HG03575 (cell line): ENCODE measurements around the gene ARMC6.
"Not testable (repeated sequence)": the region's sequence is repeated elsewhere in the genome, so short reads cannot be mapped to it uniquely, and the experiment has no call there.

ENCODE experiments used
- ATAC-seq: cut with Tn5 transposase; IDR thresholded peaks from one replicate; pipeline ENCODE4 v1.9.1; 2021; ENCODE audit not compliant: unreplicated experiment, insufficient number of reproducible peaks, low FRiP score; ENCODE audit errors: extremely low read depth

The ARMC6 gene

DNA sequence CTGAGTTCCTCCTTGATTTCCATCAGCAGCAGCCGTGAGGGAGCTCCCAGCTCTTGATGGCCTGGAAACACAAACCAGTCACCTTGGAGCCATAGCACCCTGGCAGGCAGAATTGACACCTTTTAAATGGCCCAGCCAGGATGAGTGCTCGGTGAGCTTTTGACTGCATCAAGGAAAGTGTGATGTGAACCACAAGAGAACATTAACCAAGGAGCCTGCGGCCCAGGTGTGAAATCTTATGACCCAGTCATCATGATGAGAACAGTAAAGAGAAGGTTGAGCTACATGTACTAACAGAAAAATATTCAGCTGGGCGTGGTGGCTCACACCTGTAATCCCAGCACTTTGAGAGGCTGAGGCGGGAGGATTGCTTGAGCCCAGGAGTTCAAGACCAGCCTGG is 22.9 kb upstream of the ARMC6 start:
- no peak for ATAC-seq

DNA sequence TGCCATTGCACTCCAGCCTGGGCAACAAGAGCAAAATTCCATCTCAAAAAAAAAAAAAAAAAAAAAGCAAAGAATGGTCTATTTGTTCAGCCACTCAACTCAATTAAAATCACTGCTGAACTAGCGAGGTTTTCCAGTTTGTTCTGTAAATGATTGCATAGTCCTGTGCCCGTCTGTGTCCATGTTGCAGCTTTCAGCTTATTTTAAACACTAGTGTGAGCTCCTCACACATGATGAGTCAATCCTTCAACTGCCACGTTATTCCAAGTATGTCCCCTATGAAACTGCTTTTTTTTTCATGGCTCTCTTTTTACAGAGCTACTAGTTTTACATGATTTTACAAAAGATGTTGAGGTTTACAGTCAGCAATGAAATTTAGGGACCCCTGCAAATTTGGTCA is 12.3 kb upstream of the ARMC6 start:
- ATAC-seq: no peak

DNA sequence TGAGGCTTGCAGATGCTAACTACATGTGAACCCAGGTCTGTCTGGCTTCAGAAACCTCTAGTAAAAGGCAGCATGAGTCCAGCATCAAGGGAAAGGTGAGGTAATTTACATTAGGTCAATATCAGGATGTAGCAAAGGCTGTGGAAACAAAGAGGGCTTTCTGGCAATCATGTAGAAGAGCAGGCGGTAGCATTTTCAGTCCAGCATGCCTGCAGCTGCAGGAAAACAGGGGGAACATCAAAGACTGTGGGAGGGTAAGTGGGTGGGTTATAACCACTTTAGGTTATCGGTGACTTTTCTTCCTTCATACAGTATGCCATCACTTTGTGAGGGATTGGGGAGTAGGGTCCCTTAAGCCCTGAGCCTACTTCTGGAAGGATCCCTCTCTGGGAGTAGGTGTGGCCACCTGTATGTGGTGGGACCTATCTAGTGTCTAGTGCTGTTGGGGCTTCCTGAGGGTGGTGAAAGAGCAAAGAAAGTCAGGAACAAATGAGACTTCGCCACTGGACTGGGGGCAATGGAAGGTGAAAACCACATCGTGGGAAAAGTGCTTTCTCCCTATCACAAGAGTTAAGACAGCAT is 10.9 kb upstream of the ARMC6 start:
- ATAC-seq: no peak

DNA sequence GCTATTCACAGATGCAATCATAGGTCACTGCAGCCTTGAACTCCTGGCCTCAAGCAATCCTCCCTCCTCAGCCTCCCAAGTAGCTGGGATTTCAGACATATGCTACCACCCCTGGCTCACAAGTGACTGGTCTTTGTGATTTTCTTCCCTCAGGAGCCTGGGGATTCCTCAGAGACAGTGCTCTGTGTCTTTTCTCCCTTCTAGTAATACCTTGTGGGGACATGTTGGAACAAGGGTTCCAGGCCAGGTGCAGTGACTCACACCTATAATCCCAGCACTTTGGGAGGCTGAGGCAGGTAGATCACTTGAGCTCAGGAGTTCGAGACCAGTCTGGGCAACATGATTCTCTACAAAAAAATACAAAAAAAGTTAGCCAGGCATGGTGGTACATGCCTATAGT is 10.0 kb upstream of the ARMC6 start:
- not testable (repeated sequence) for ATAC-seq

DNA sequence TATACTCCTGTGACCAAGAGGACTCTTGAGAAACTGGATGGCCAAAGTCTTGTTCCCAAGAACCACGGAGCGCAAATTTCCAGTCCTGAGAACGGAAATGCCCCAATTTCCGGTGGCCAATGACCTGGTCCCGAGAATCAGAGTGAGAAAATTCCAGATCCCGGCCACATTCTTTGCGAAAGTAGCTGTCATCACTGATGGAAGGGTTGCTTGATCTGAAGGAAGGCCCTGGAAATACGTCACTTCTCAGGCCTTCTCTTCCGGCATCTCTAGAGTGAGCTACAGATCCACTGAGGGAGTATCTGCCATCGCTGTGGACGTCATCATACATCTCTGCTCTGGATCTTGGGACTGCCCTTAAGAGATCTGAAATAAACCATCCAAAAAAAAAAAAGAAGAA is 7.5 kb upstream of the ARMC6 start:
- ATAC-seq: no peak

DNA sequence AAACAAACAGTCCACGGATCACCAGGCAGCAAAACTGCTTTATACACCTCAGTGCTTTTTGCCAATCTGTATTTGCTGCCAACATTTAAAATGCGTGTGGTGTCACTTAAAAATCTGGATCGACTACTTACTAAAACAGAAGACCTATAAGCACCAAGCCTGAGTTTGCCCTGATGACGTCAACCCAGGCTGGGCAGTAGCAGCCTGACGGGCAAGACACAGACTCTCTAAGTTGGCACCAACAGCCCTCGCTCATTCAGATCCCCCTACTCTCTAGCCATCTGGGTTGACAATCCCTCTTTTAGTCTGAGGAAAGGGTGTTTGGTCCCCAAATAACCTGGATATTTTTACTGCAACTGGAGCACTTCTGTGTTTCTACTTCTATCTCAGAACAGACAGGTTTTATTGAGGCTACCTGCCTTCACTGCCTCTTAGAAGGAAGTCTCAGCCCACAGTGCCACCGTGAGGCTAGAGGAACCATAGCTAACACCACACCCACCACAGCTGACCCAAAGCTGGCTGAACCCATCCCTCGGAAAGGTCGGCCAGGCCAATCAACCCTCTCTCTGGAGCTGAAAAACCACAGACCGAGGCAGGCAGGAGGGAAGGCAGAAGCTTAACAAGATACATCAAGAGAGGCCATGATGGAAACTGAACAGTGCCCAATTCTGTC is 7.0 kb upstream of the ARMC6 start:
- no peak for ATAC-seq

DNA sequence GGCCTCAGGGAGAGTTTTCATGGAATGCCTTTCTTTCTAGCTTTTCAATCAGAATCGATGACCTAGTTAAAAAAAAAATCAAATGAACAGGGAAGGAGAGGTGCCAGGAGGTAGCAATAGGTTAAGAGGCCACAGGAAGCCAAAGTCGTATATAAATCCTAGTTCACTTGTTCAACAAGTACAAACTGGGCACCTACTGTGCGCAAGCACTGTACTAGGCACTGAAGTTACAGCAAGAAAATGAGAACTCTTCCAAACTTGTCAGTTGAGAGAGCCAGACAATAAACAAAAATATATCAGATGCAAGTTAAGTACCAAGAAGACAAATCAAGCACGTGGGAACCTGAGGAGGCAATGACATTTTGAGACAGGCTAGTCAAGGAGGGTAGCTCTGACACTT is 6.2 kb upstream of the ARMC6 start:
- no peak for ATAC-seq

DNA sequence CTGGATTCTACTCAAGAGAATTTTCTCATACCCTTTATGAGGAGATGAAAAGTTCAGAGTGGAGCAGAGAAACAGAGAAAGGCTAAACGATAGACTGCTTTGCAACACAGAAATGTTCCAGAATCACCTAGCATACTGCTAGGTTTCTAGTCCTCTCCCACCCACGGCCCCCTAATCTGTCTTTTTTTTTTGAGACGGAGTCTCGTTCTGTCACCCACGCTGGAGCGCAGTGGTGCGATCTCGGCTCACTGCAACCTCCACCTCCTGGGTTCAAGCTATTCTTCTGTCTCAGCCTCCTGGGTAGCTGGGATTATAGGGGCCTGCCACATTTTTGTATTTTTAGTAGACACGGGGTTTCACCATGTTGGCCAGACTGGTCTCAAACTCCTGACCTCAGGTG is 4.9 kb upstream of the ARMC6 start:
- ATAC-seq: no peak

DNA sequence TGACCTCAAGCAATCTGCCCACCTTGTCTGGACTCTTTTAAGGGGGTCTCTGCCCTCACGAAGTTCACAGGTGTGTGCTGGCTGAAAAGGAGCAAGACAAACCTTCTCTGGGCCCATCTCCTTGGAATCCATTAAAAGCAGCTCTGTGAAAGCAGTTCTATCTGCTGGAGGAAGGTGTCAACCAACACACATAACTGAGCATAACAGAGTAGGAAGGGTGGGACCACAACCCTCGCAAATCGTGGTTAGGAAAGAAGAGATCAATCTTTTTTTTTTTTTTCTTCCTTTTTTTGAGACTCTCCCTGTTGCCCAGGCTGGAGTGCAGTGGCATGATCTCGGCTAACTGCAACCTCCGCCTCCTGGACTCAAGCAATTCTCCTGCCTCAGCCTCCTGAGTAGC is 1.5 kb upstream of the ARMC6 start:
- ATAC-seq: no peak

DNA sequence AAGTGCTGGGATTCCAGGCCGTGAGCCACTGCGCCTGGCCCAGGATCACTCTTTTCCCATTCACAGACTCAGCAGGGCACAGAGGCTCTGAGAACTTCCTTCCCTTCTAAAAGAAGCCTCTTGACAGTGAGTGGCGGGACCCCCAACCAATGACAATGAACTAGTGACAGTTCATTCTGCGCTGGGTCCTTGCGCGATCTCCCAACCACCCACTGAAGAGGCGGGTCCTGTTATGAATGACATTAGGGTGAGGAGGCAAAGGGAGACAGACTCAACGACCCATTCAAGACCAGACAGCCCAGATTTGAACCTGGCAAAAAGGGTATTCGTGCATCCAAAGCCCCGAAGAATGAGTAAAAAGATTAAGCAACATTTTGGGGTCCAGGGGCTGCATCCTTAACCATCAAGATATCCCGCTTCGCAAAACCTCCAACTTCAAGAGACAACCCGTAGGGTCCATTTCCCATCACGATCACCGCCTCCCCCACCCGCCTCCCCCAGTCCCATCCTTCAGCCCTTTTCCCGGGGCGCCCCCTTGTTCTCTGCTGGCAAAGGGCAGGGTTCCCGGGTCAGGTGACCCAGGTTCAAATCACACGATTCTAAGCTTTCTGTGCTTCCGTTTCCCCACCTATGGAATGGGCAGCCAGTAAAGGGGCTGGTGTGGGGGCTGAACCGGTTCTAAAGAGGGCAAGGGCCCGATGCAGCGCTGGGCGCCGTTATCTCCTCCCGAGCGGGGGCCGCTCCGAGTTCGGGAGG is 805 bp upstream of the ARMC6 start:
- no peak for ATAC-seq

DNA sequence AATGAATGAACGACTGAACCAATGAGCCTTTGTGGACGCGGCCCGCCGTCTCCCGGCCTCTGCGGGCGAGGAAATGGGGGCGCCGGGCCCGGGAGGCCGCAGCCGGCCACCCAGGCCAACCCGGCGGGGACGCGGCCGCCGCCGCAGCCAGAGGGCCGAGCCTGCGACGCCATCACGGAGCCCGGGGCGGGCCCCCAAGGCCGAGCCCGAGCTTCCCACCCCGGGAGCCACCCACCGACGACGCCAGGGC is 302 bp upstream of the ARMC6 start:
- ATAC-seq: no peak

DNA sequence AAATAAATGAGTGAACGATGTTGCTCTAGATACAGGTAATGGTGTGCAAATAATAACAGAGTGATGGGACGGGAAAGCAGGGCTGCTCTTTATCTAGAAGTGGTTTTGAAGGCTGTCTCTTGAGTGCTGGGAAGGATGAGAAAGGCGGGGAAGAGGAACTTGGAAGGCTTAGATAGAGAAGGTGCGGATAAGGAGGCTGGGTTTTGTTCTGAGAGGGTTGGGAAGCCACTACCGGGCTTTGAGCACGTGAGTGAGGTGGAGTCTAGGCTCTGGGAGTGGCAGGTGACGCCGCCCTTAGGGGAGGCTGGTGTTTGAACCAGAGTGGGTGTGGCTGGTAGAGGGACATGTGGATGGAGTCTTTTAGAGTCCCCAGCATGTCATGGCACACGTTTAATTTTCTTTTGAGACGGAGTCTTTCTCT is 811 bp downstream of the ARMC6 start:
- no peak for ATAC-seq

DNA sequence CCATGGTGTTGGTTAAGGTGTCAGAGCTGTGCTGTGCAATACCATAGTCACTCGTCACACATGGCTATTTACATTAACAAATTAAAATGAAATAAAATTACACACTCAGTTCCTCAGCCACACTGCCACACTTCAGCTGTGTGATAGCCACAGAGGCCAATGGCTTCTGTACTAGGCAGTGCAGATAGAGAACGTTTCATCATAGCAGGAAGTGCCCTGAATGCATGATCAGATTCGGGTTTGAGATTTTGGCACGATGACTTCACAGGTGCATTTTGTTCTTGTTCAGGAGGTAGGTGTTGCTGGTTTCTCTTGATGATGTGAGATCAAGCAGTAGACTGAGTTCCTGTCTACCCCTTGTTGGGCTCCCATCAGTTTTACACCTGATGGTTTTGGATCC is 6.5 kb downstream of the ARMC6 start:
- ATAC-seq: no peak

DNA sequence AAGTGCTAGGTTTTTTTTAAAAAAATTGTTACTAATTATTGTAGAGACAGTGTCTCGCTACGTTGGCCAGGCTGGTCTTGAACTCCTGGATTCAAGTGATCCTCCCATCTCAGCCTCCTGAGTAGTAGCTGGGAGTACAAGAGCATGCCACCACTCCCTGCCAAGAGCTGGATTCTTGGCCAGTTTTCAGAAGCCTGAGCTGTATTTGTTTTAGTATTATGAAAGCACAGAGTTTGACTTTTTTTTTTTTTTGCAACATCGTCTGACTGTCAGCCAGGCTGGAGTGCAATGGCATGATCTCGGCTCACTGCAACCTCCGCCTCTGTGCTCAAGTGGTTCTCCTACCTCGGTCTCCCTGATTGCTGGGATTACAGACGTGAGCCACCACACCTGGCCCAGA is 7.0 kb downstream of the ARMC6 start:
- ATAC-seq: no peak

DNA sequence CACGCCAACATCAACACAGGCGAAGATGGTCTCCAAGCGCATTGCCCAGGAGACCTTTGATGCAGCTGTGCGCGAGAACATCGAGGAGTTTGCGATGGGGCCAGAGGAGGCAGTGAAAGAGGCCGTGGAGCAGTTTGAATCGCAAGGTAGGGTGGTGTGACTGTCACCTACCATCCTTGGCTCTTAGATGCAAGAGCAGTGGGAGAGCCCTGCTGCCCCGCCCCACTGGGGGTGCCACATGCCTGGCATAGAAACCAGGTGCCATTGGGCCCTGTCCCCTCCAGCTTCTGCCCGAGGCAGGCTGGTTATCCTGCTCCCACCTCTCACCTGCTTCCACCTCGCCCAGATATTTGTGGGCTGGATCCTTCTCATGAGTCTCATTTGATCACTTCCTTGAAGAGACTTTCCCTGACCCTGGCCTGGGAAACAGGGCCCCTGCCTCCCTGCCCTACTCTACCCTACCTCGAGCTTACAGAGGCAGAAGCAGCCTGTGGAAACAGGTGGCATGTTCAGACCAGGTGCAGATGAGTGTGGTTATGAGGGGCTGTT is 9.4 kb downstream of the ARMC6 start:
- ATAC-seq: no peak

DNA sequence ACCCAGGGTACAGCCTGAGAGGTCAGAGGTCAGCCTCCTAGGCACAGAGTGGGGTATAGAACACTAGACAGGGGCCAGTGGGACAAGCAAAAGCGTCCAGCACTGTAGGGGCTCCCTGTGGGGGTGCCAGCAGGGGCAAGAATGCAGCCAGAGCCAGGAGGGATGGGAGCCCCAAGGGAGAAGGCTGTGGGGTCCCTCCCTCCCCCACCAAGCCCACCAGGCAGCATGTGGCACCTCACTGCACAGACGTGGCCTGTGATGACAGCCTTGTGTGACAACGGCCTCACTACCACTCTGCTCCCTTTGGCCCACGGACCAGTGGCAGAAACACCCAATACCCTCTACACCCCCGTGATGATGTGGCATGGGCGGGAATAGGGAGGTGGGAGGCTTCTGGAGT is 10.1 kb downstream of the ARMC6 start:
- no peak for ATAC-seq

DNA sequence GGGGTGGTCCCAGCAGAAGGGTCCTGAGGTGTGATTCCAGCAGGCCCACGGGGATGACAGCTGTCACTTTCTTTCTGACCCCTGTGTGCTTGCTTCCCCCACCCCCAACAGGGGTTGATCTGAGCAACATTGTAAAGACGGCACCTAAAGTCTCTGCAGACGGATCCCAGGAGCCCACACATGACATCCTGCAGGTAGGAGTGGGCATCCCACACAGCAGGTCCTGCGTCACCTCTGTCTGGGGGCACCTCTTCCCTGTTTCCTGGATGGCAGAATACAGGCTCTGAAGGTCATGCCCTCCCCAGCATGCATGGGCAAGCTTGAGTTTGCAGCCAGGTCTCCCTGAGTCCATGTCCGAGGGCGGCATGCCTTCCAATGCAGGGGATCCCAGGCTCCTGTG is 10.5 kb downstream of the ARMC6 start:
- no peak for ATAC-seq

DNA sequence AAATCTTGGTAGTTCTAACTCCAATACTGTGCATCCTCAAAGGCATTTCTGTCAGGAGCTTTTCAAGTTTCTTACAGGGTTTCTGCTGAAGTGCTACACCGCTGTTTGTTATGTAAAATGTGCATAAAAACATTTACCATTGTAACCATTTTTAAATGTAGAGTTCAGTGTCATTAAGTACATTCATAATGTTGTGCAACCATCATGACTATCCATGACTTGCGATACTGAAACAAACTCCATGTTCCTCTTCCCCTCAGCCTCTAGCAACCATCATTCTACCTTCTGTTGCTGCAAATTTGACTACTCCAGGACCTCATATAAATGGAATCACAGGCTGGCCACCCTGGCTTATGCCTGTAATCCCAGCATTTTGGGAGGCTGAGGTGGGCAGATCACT is 16.0 kb downstream of the ARMC6 start:
- ATAC-seq: no peak

DNA sequence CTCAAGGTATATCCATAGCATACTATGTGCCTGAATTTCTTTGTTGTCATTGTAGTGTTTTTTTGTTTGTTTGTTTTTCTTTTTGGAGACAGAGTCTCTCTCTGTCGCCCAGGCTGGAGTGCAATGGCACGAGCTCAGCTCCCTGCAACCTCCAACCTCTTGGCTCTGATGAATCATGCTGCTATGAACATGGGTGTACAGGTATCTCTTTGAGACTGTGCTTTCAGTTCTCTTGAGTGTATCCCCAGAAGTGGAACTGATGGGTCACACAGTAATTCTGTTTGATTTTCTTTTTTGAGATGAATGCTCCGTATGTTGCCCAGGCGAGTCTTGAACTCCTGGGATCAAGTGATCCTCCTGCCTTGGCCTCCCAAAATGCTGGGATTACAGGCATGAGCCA is 16.7 kb downstream of the ARMC6 start:
- ATAC-seq: no peak

DNA sequence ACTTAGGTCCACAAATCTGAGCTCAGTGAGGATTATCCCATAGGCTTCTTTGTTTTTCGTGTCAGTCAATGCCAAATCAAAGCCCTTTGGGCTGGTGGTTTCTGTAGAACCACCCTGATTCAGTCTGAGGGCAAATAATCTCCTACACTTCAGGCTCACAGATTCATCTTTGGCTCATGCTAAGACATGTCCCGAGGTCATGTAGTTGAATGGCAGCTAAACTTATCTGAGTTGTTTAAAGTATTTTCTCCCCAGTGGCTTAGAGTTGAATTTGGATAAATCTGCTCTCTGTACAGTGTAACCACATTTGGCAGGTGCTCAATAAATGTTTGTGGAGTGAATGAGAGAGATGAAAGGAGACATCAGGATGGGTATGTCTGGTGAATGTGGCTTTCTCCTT is 17.3 kb downstream of the ARMC6 start:
- ATAC-seq: no peak
